Activated CD8-positive, alpha-beta memory T cell treated with anti-CD3 and anti-CD28 coated beads, Interleukin-2, amount 50 U/mL, for 48 hours (primary cell): Measurements from ENCODE around the gene SIX6.
"Not testable (repeated sequence)": the region's sequence is repeated elsewhere in the genome, so short reads cannot be mapped to it uniquely, and the experiment has no call there.

ENCODE experiments used
- DNase-seq: peaks from one replicate; pipeline ENCODE4 v3.0.0-alpha.2; 2020

SIX6 gene

GRCh38 chr14:60508707-60509437 lies at the start of gene SIX6:
Gene SIX6 (plus strand): TSS chr14:60509146. CDS start chr14:60509399, 253 bp downstream.
- no peak for DNase-seq

GRCh38 chr14:60480248-60480647 lies 28.7 kb upstream of the SIX6 start:
- not testable (repeated sequence) for DNase-seq

- DNase-seq, result no peak
These were observed 26.2 kb upstream of the SIX6 start for GRCh38 chr14:60482743-60483142.

GRCh38 chr14:60485057-60485597 lies 23.8 kb upstream of the SIX6 start:
- no peak for DNase-seq

- no peak for DNase-seq
These were observed 23.2 kb upstream of the SIX6 start, which contains the start of gene C14orf39 for GRCh38 chr14:60485598-60486251. Gene C14orf39 (minus strand): TSS chr14:60486063. CDS start chr14:60485078, 985 bp downstream.

- no peak for DNase-seq
These were observed 21.7 kb upstream of the SIX6 start for GRCh38 chr14:60487211-60487610.

GRCh38 chr14:60488175-60488574 lies 20.8 kb upstream of the SIX6 start:
- no peak for DNase-seq

- DNase-seq, result no peak
These were observed 18.7 kb upstream of the SIX6 start for GRCh38 chr14:60490270-60490669.

- DNase-seq, result no peak
These were observed 13.0 kb upstream of the SIX6 start for GRCh38 chr14:60495946-60496345.

GRCh38 chr14:60502541-60502940 lies 6.4 kb upstream of the SIX6 start:
- no peak for DNase-seq

- no peak for DNase-seq
These were observed 3.5 kb upstream of the SIX6 start for GRCh38 chr14:60505448-60505847.

GRCh38 chr14:60506010-60506409 lies 2.9 kb upstream of the SIX6 start:
- no peak for DNase-seq

- no peak for DNase-seq
These were observed 2.4 kb upstream of the SIX6 start for GRCh38 chr14:60506462-60506984.

- no peak for DNase-seq
These were observed 1.7 kb upstream of the SIX6 start for GRCh38 chr14:60506985-60507829.

GRCh38 chr14:60508363-60508706 lies 611 bp upstream of the SIX6 start:
- no peak for DNase-seq

GRCh38 chr14:60509438-60510253 lies 700 bp downstream of the SIX6 start:
- peak; percentile 60 for DNase-seq

- no peak for DNase-seq
These were observed 1.5 kb downstream of the SIX6 start for GRCh38 chr14:60510254-60510950.

GRCh38 chr14:60510951-60511599 lies 2.1 kb downstream of the SIX6 start:
- no peak for DNase-seq

GRCh38 chr14:60512126-60512525 lies 3.2 kb downstream of the SIX6 start:
- no peak for DNase-seq

GRCh38 chr14:60512973-60513571 lies 4.1 kb downstream of the SIX6 start:
- DNase-seq, result no peak

- DNase-seq, result no peak
These were observed 5.4 kb downstream of the SIX6 start for GRCh38 chr14:60514378-60514740.
